ENCODE measurements around the gene FOXL2NB.

Gene FOXL2NB

GRCh38 chr3:138936741-138937689 is 10.0 kb upstream of the FOXL2NB start:
- 10% methylated on average over 44 of the region's 45 CpGs for WGBS (ENCODE audit: insufficient coverage)
- H3K4me3 ChIP-seq (ENCODE audit: control insufficient read depth in 1 of 7, extremely low read depth in 1 of 7, insufficient read depth in 4 of 7, low read depth in 2 of 7, low read length in 6 of 7) = peak overlapping the region in 3 of 7 experiments; percentile 50 to 72 (median 61)
- H3K9me3 ChIP-seq (ENCODE audit: control extremely low read depth in 1 of 5, control insufficient read depth in 4 of 5, insufficient read depth in 2 of 5, low read depth in 1 of 5, low read length in 4 of 5) = no peaks in the 10 kb centered on the region
- peaks cover 2 to 46% (median 36%) of the 10 kb centered on the region in 4 experiments for H3K4me1 ChIP-seq (ENCODE audit: control extremely low read depth in 1 of 4, control insufficient read depth in 4 of 4, insufficient read depth in 4 of 4, low read length in 3 of 4)
- H3K27ac ChIP-seq (ENCODE audit: insufficient read depth in 1 of 2, low read depth in 1 of 2, low read length in 2 of 2, poor library complexity in 1 of 2, severe bottlenecking in 2 of 2) = no peak overlapping the region
- peaks cover 4 to 86% (median 58%) of the 10 kb centered on the region in 5 experiments for H3K27me3 ChIP-seq (replicated peaks in 2 of 5; ENCODE audit: control insufficient read depth in 4 of 5, insufficient read depth in 5 of 5, low read length in 4 of 5)
- DNase-seq = peak in 1 of 3 donors; percentile 19
- no peaks in the 10 kb centered on the region for H3K36me3 ChIP-seq (ENCODE audit: control insufficient read depth in 4 of 4, insufficient read depth in 4 of 4, low read length in 3 of 4)
- ChIA-PET POLR2A (no interaction called here), CTCF (interaction anchor here (0.6 to 6.2 kb wide), 17 partner anchors 8 to 519 kb away, joined by 3 to 44 read pairs (median 5); partner anchors contain the start of genes CEP70, FOXL2 and FOXL2NB)

- Histone ChIP-seq H3K36me3 (ENCODE audit: control insufficient read depth in 4 of 4, insufficient read depth in 4 of 4, low read length in 3 of 4) (no peaks in the 10 kb centered on the region), H3K4me3 (ENCODE audit: control insufficient read depth in 1 of 7, extremely low read depth in 1 of 7, insufficient read depth in 4 of 7, low read depth in 2 of 7, low read length in 6 of 7) (peak overlapping the region in 3 of 7 experiments; percentile 2 to 52 (median 38))
- peak in 2 of 3 donors; percentile 33 to 37 for DNase-seq
Measured at GRCh38 chr3:138937690-138938055, 9.3 kb upstream of the FOXL2NB start.

GRCh38 chr3:138938056-138938876 is 8.8 kb upstream of the FOXL2NB start:
- Histone ChIP-seq H3K4me1 (ENCODE audit: control extremely low read depth in 1 of 4, control insufficient read depth in 4 of 4, insufficient read depth in 4 of 4, low read length in 3 of 4) (peaks cover 2 to 46% (median 36%) of the 10 kb centered on the region in 4 experiments), H3K27ac (ENCODE audit: insufficient read depth in 1 of 2, low read depth in 1 of 2, low read length in 2 of 2, poor library complexity in 1 of 2, severe bottlenecking in 2 of 2) (no peak overlapping the region), H3K4me3 (ENCODE audit: control insufficient read depth in 1 of 7, extremely low read depth in 1 of 7, insufficient read depth in 4 of 7, low read depth in 2 of 7, low read length in 6 of 7) (peak overlapping the region in 3 of 7 experiments; percentile 32 to 52 (median 38)), H3K27me3 (replicated peaks in 2 of 5; ENCODE audit: control insufficient read depth in 4 of 5, insufficient read depth in 5 of 5, low read length in 4 of 5) (peaks cover 4 to 96% (median 67%) of the 10 kb centered on the region in 5 experiments), H3K36me3 (ENCODE audit: control insufficient read depth in 4 of 4, insufficient read depth in 4 of 4, low read length in 3 of 4) (no peaks in the 10 kb centered on the region), H3K9me3 (ENCODE audit: control extremely low read depth in 1 of 5, control insufficient read depth in 4 of 5, insufficient read depth in 2 of 5, low read depth in 1 of 5, low read length in 4 of 5) (no peaks in the 10 kb centered on the region)
- ChIA-PET CTCF (interaction anchor here (1.6 to 6.2 kb wide), 3 partner anchors 12 to 250 kb away, joined by 5 to 44 read pairs (median 35); no protein-coding TSS in a partner anchor), POLR2A (no interaction called here)
- DNase-seq = peak in 2 of 3 donors; percentile 48 to 57
- WGBS (ENCODE audit: insufficient coverage) = 2% methylated on average over 40 of the region's 48 CpGs

More at GRCh38 chr3:138937690-138938055, 9.3 kb upstream of the FOXL2NB start:
- ChIA-PET CTCF (interaction anchor here (1.6 to 6.2 kb wide), 4 partner anchors 10 to 249 kb away, joined by 5 to 44 read pairs (median 24); partner anchors contain the start of genes FOXL2 and FOXL2NB), POLR2A (no interaction called here)
- Histone ChIP-seq H3K27me3 (replicated peaks in 2 of 5; ENCODE audit: control insufficient read depth in 4 of 5, insufficient read depth in 5 of 5, low read length in 4 of 5) (peaks cover 4 to 92% (median 63%) of the 10 kb centered on the region in 5 experiments), H3K4me1 (ENCODE audit: control extremely low read depth in 1 of 4, control insufficient read depth in 4 of 4, insufficient read depth in 4 of 4, low read length in 3 of 4) (peaks cover 2 to 46% (median 36%) of the 10 kb centered on the region in 4 experiments), H3K27ac (ENCODE audit: insufficient read depth in 1 of 2, low read depth in 1 of 2, low read length in 2 of 2, poor library complexity in 1 of 2, severe bottlenecking in 2 of 2) (no peak overlapping the region), H3K9me3 (ENCODE audit: control extremely low read depth in 1 of 5, control insufficient read depth in 4 of 5, insufficient read depth in 2 of 5, low read depth in 1 of 5, low read length in 4 of 5) (no peaks in the 10 kb centered on the region)
- 2% methylated on average over 24 of the region's 29 CpGs for WGBS (ENCODE audit: insufficient coverage)

DNA sequence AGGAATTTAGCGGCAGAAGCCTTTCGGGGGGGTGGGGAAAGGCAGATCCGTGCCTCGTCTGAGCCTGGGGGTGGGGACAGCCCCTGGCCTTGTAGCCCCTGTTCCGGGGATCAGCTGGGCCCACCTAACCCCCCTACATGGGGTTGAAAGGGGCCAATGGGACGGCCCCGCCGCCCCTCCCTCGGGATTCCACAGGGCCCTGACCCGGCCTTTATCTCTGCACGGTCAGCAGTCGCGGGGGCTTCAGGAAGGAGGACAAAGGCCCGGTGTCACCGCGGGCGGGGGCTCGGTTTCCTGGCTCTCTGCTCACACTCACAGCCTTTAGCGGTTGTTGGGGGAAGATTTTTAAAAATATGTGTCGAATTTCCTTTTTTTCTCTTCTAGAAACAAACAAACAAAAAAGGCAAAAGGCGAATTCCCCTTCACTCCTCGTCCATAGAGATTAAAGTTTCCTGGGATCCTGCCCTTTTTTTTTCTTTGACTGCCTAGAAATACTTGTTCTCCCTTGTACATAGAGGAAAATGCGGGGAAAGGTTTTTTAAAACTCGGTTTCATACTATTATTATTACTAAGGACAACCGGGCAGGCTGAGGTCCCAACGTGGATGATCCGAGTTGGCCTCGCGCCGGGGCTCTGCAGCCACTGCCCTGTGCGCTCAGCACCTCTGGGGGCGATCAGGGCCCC is 8.0 kb upstream of the FOXL2NB start:
- WGBS (ENCODE audit: insufficient coverage) = 4% methylated on average over 18 of the region's 32 CpGs
- Histone ChIP-seq H3K4me3 (ENCODE audit: control insufficient read depth in 1 of 7, extremely low read depth in 1 of 7, insufficient read depth in 4 of 7, low read depth in 2 of 7, low read length in 6 of 7) (peak overlapping the region in 3 of 7 experiments; percentile 14 to 55 (median 32)), H3K36me3 (ENCODE audit: control insufficient read depth in 4 of 4, insufficient read depth in 4 of 4, low read length in 3 of 4) (no peaks in the 10 kb centered on the region), H3K27me3 (replicated peaks in 2 of 5; ENCODE audit: control insufficient read depth in 4 of 5, insufficient read depth in 5 of 5, low read length in 4 of 5) (peaks cover 7 to 99% (median 75%) of the 10 kb centered on the region in 5 experiments), H3K9me3 (ENCODE audit: control extremely low read depth in 1 of 5, control insufficient read depth in 4 of 5, insufficient read depth in 2 of 5, low read depth in 1 of 5, low read length in 4 of 5) (no peaks in the 10 kb centered on the region), H3K27ac (ENCODE audit: insufficient read depth in 1 of 2, low read depth in 1 of 2, low read length in 2 of 2, poor library complexity in 1 of 2, severe bottlenecking in 2 of 2) (no peak overlapping the region), H3K4me1 (ENCODE audit: control extremely low read depth in 1 of 4, control insufficient read depth in 4 of 4, insufficient read depth in 4 of 4, low read length in 3 of 4) (peaks cover 2 to 46% (median 36%) of the 10 kb centered on the region in 4 experiments)
- ChIA-PET CTCF (interaction anchor here (1.6 to 6.2 kb wide), 3 partner anchors 16 to 250 kb away, joined by 5 to 44 read pairs (median 17); no protein-coding TSS in a partner anchor), POLR2A (no interaction called here)
- DNase-seq = peak in 1 of 3 donors; percentile 18

DNA sequence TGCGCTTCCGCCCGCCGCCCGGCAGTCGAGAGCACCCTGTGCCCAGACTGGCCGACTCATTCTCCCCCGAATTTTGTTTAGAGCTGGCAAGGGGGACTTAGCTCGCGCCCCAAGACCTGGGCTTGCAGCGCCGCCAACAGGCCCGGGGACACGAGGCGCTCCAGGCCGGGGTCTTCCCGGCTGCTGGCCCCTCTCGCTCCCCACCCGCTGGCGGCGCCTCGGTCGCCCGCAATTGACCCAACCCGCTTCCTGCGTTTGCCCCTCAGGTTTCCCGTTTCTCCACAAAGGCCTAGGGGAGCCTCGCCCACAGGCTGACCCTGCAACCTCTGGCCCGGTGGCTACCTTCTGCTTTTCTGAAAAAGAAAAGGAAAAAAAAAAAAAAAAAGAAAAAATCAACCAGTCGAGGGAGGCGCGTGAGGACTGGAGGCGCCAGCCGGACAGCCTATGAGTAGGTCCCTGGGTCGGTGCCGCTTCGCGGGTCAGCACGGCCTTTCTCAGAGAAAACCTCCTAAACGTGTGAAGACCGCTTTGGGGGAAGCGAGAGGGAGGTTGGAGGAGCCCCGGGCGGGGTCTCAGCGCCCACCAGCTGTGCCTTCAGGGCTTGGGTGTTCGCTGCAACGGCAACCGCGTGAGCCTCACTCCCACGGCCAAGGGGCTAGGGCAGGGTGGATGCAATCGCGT is 7.3 kb upstream of the FOXL2NB start:
- H3K27ac ChIP-seq (ENCODE audit: insufficient read depth in 1 of 2, low read depth in 1 of 2, low read length in 2 of 2, poor library complexity in 1 of 2, severe bottlenecking in 2 of 2) = no peak overlapping the region
- ChIA-PET CTCF (interaction anchor here (1.0 to 6.2 kb wide), 6 partner anchors 12 to 505 kb away, joined by 4 to 44 read pairs (median 12); partner anchors contain the start of gene ESYT3), POLR2A (interaction anchor here (0.6 kb wide), 1 partner anchor 488 kb away, joined by 3 read pairs; no protein-coding TSS in a partner anchor)
- no peaks in the 10 kb centered on the region for H3K9me3 ChIP-seq (ENCODE audit: control extremely low read depth in 1 of 5, control insufficient read depth in 4 of 5, insufficient read depth in 2 of 5, low read depth in 1 of 5, low read length in 4 of 5)
- peaks cover 2 to 51% (median 39%) of the 10 kb centered on the region in 4 experiments for H3K4me1 ChIP-seq (ENCODE audit: control extremely low read depth in 1 of 4, control insufficient read depth in 4 of 4, insufficient read depth in 4 of 4, low read length in 3 of 4)
- H3K27me3 ChIP-seq (replicated peaks in 2 of 5; ENCODE audit: control insufficient read depth in 4 of 5, insufficient read depth in 5 of 5, low read length in 4 of 5) = peaks cover 7 to 99% (median 82%) of the 10 kb centered on the region in 5 experiments
- H3K36me3 ChIP-seq (ENCODE audit: control insufficient read depth in 4 of 4, insufficient read depth in 4 of 4, low read length in 3 of 4) = no peaks in the 10 kb centered on the region
- DNase-seq = peak in 2 of 3 donors; percentile 42 to 59
- H3K4me3 ChIP-seq (ENCODE audit: control insufficient read depth in 1 of 7, extremely low read depth in 1 of 7, insufficient read depth in 4 of 7, low read depth in 2 of 7, low read length in 6 of 7) = peak overlapping the region in 2 of 7 experiments; percentile 14 to 55
- WGBS (ENCODE audit: insufficient coverage) = 1% methylated on average over 43 of the region's 52 CpGs

GRCh38 chr3:138940446-138940845 is 6.6 kb upstream of the FOXL2NB start:
- Histone ChIP-seq H3K4me1 (ENCODE audit: control extremely low read depth in 1 of 4, control insufficient read depth in 4 of 4, insufficient read depth in 4 of 4, low read length in 3 of 4) (peaks cover 2 to 58% (median 46%) of the 10 kb centered on the region in 4 experiments), H3K27ac (ENCODE audit: insufficient read depth in 1 of 2, low read depth in 1 of 2, low read length in 2 of 2, poor library complexity in 1 of 2, severe bottlenecking in 2 of 2) (no peak overlapping the region), H3K36me3 (ENCODE audit: control insufficient read depth in 4 of 4, insufficient read depth in 4 of 4, low read length in 3 of 4) (no peaks in the 10 kb centered on the region), H3K4me3 (ENCODE audit: control insufficient read depth in 1 of 7, extremely low read depth in 1 of 7, insufficient read depth in 4 of 7, low read depth in 2 of 7, low read length in 6 of 7) (no peak overlapping the region), H3K9me3 (ENCODE audit: control extremely low read depth in 1 of 5, control insufficient read depth in 4 of 5, insufficient read depth in 2 of 5, low read depth in 1 of 5, low read length in 4 of 5) (no peaks in the 10 kb centered on the region), H3K27me3 (replicated peaks in 2 of 5; ENCODE audit: control insufficient read depth in 4 of 5, insufficient read depth in 5 of 5, low read length in 4 of 5) (peaks cover 7 to 100% (median 82%) of the 10 kb centered on the region in 5 experiments)
- peak in 1 of 3 donors; percentile 8 for DNase-seq
- ChIA-PET POLR2A (no interaction called here), CTCF (interaction anchor here (1.0 to 6.2 kb wide), 9 partner anchors 8 to 506 kb away, joined by 3 to 44 read pairs (median 7); partner anchors contain the start of gene ESYT3)
- 48% methylated on average over 4 of the region's 6 CpGs for WGBS (ENCODE audit: insufficient coverage)

Data from common myeloid progenitor, CD34-positive (primary cell).